Measurements from ENCODE around the gene SLC7A1.

GRCh38 chr13:29524176-29524575, 71.3 kb downstream of the SLC7A1 start:
- TF ChIP-seq POLR2A (IDR thresholded peaks at IDR 0.05) (no peak), POLR2AphosphoS5 (IDR thresholded peaks at IDR 0.05) (no peak)

Measured in upper lobe of left lung (tissue), 4 donors.